Neuron (in vitro differentiated cells): ENCODE results near the gene KCNK10.

Experiments
- H2AFZ ChIP-seq: one replicate; pipeline ENCODE4 v1.6.1; 2013; ENCODE audit warnings: low read depth, mild to moderate bottlenecking, inconsistent platforms, low read length, moderate library complexity
- H3K27me3 ChIP-seq: one replicate; pipeline ENCODE4 v1.6.1; 2013; ENCODE audit warnings: low read length; ENCODE audit not compliant: insufficient read depth
- H3K36me3 ChIP-seq: one replicate; pipeline ENCODE4 v1.6.1; 2013; ENCODE audit warnings: low read length; ENCODE audit not compliant: insufficient read depth
- H3K4me1 ChIP-seq: one replicate; pipeline ENCODE4 v1.6.1; 2013; ENCODE audit warnings: low read length; ENCODE audit not compliant: insufficient read depth
- H3K4me3 ChIP-seq: 2 replicates; pipeline ENCODE4 v1.5.1; 2013; ENCODE audit warnings: mild to moderate bottlenecking, low read length, moderate library complexity
- H3K9me3 ChIP-seq: one replicate; pipeline ENCODE4 v1.6.1; 2013; ENCODE audit warnings: low read length

The KCNK10 gene

GRCh38 chr14:88249266-88249665 lies 73.8 kb downstream of the KCNK10 start:
- Histone ChIP-seq H3K36me3 (no peaks in the 10 kb centered on the region), H3K4me1 (peaks cover 8% of the 10 kb centered on the region), H2AFZ (no peak overlapping the region), H3K27me3 (no peaks in the 10 kb centered on the region), H3K4me3 (no peak overlapping the region), H3K9me3 (peaks cover 2% of the 10 kb centered on the region)

DNA sequence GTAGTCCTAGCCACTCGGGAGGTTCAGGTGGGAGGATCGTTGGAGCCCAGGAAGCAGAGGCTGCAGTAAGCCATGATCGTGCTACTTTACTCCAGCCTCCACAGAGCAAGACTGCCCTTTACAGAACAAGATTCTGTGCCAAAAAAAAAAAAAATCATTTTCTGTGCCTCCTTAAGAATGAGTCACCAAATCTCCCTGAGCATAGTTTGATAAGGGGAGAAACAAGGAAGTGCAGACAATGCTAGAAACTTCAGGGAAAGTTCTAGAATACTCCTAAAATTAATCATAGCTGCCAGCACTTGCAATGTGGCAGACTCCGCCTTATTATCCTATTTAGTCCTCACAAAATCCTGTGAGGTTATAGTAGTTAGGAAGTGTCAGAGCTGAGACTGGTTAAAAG lies 74.5 kb downstream of the KCNK10 start:
- Histone ChIP-seq H3K36me3 (no peaks in the 10 kb centered on the region), H3K4me3 (no peak overlapping the region), H3K4me1 (peaks cover 8% of the 10 kb centered on the region)

DNA sequence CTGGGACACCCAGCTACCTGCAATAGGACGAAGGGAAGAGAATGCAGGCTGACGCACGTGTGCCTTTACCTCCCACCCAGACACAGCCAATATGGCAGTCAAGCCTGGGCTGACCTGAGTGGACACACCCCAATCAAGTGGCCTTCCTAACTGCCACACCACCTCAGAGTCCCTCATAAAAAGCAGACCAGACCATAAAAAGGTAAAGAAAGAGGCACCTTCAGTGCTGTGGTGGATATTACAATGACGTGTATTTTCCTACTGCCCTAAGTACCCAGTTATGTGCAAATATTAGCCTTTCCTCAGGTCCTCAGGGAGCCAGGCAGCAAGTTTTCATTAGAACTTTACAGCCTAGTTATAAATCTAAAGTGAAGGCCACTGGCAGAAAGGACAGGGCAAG lies 75.8 kb downstream of the KCNK10 start:
- Histone ChIP-seq H3K4me3 (no peak overlapping the region), H3K9me3 (peaks cover 2% of the 10 kb centered on the region), H2AFZ (no peak overlapping the region), H3K36me3 (peaks cover 7% of the 10 kb centered on the region), H3K4me1 (peaks cover under 1% of the 10 kb centered on the region), H3K27me3 (no peaks in the 10 kb centered on the region)

More for the DNA sequence above, 74.5 kb downstream of the KCNK10 start:
- H3K9me3 ChIP-seq: peaks cover 2% of the 10 kb centered on the region
- H3K27me3 ChIP-seq: no peaks in the 10 kb centered on the region
- H2AFZ ChIP-seq: no peak overlapping the region

DNA sequence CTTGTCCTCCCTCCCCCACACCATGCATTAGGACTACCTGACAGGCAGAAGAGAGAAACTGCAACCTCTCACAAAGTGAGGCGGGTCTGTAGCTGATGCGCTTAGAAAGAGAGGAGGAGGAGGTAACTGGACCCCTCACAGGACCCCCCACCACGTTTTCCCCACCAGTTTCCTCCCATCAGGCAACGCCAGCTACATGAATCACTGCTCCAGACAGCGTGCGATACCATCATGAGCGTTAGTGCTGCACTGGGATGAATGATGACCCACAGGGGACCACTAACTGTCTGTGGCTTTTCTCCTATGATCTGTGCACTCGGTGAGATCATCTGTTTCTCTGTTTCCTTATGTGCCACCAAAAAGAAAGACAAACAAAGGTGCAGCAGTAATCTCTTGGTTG lies 77.7 kb downstream of the KCNK10 start:
- Histone ChIP-seq H3K27me3 (no peaks in the 10 kb centered on the region), H3K4me3 (no peak overlapping the region), H3K4me1 (no peaks in the 10 kb centered on the region), H2AFZ (no peak overlapping the region), H3K9me3 (peaks cover 4% of the 10 kb centered on the region), H3K36me3 (peaks cover 17% of the 10 kb centered on the region)

- peaks cover 26% of the 10 kb centered on the region for H3K36me3 ChIP-seq
- no peaks in the 10 kb centered on the region for H3K4me1 ChIP-seq
- H3K9me3 ChIP-seq: peaks cover 4% of the 10 kb centered on the region
- H3K27me3 ChIP-seq: no peaks in the 10 kb centered on the region
- no peak overlapping the region for H2AFZ ChIP-seq
- H3K4me3 ChIP-seq: no peak overlapping the region
Measured at GRCh38 chr14:88243946-88244345, 79.1 kb downstream of the KCNK10 start.

DNA sequence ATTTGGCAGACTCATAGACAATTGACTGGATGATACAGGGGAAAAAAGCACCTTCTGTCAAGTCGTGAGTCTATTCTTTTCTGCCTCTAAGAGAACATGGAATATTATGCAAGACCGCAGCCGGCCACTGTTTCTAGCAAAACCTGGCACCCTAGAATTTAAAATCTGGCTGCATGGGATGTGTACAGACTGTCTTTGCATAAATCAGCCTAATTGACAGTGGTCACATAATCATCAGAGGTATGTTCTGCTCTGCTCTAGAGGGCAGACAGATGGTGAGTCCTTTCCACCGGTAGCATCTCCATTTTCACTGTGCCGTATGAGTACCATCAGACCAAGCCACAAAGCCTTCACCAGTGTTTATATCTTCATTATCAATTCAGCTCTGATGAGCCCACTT lies 80.6 kb downstream of the KCNK10 start:
- H3K9me3 ChIP-seq: peaks cover 4% of the 10 kb centered on the region
- no peaks in the 10 kb centered on the region for H3K27me3 ChIP-seq
- peaks cover 37% of the 10 kb centered on the region for H3K36me3 ChIP-seq
- no peak overlapping the region for H2AFZ ChIP-seq
- no peak overlapping the region for H3K4me3 ChIP-seq
- no peaks in the 10 kb centered on the region for H3K4me1 ChIP-seq

- no peak overlapping the region for H2AFZ ChIP-seq
- peaks cover 2% of the 10 kb centered on the region for H3K9me3 ChIP-seq
- no peak overlapping the region for H3K4me3 ChIP-seq
- no peaks in the 10 kb centered on the region for H3K27me3 ChIP-seq
- H3K36me3 ChIP-seq: peaks cover 43% of the 10 kb centered on the region
- H3K4me1 ChIP-seq: no peaks in the 10 kb centered on the region
Measured at GRCh38 chr14:88241810-88242209, 81.3 kb downstream of the KCNK10 start.

DNA sequence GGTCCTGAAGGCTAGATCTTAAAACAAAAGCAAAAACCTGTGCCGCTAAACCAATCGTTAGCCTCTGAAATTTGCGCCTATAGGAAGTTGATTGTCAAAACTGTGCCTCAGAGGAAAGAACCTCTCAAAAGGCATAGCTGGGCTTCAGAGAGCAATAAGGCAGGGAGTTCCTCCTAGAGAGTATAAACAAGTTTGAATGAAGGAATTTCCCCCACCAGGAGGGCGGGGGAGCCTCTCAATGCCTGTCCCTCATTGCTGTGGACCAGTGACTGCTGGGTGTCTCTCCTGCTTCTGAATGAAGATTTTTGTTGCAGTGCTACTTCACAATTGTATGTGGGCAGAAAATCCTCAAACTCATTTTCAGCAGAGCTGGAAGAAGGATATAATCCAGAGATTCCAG lies 88.6 kb downstream of the KCNK10 start:
- Histone ChIP-seq H3K36me3 (peaks cover 28% of the 10 kb centered on the region), H3K27me3 (no peaks in the 10 kb centered on the region), H3K9me3 (peaks cover 8% of the 10 kb centered on the region), H2AFZ (no peak overlapping the region), H3K4me1 (peaks cover 15% of the 10 kb centered on the region), H3K4me3 (no peak overlapping the region)

GRCh38 chr14:88233915-88234314 lies 89.2 kb downstream of the KCNK10 start:
- H3K4me1 ChIP-seq: peaks cover 15% of the 10 kb centered on the region
- H3K36me3 ChIP-seq: peaks cover 23% of the 10 kb centered on the region
- no peak overlapping the region for H3K4me3 ChIP-seq
- no peak overlapping the region for H2AFZ ChIP-seq
- no peaks in the 10 kb centered on the region for H3K27me3 ChIP-seq
- H3K9me3 ChIP-seq: peaks cover 8% of the 10 kb centered on the region

DNA sequence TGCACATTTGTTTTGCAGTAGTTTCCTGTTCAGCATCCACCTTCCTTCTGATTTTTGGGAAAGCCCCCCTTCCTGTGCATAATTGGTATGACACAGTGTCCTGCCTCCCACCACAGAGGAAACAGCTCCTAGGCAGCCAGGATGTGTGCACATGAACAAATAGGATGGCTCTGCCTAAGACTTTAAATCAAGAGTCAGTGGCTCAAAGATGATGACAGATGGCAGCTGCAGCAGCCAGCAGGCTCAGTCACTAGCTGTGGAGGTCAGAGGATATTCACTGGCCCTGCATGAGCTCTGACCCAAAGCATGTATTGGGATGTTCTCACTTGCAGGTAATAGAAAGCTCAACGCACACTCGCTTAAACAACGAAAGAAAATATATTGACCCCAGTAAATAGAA lies 90.3 kb downstream of the KCNK10 start:
- Histone ChIP-seq H3K4me1 (peaks cover 15% of the 10 kb centered on the region), H3K36me3 (peaks cover 14% of the 10 kb centered on the region), H2AFZ (no peak overlapping the region), H3K9me3 (peaks cover 8% of the 10 kb centered on the region), H3K27me3 (no peaks in the 10 kb centered on the region), H3K4me3 (no peak overlapping the region)

DNA sequence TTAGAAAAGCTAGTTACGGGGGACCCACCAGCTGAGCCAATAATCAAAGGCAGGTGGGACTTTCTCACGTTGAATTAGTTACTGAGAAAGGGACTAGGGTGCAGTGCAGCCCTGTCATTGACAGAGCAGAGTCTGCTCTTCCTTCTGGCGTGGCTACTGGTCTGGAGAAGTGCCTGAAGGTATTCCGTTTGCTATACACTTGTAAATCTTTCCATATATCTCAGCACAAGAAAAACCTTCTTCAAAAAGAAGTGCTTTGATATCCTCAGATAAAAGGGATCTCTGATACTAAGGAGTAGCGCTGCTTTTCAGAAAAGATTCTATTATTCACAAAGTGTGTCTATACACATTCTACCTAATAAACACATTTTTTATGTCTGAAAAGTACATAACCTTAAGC lies 91.5 kb downstream of the KCNK10 start:
- Histone ChIP-seq H3K4me3 (no peak overlapping the region), H2AFZ (no peak overlapping the region), H3K36me3 (peaks cover 7% of the 10 kb centered on the region), H3K27me3 (no peaks in the 10 kb centered on the region), H3K4me1 (peaks cover 15% of the 10 kb centered on the region), H3K9me3 (peaks cover 8% of the 10 kb centered on the region)

- no peaks in the 10 kb centered on the region for H3K9me3 ChIP-seq
- no peak overlapping the region for H2AFZ ChIP-seq
- H3K4me3 ChIP-seq: no peak overlapping the region
- H3K4me1 ChIP-seq: peaks cover 19% of the 10 kb centered on the region
- H3K27me3 ChIP-seq: no peaks in the 10 kb centered on the region
- H3K36me3 ChIP-seq: peaks cover 7% of the 10 kb centered on the region
Measured at GRCh38 chr14:88229428-88229827, 93.6 kb downstream of the KCNK10 start.

DNA sequence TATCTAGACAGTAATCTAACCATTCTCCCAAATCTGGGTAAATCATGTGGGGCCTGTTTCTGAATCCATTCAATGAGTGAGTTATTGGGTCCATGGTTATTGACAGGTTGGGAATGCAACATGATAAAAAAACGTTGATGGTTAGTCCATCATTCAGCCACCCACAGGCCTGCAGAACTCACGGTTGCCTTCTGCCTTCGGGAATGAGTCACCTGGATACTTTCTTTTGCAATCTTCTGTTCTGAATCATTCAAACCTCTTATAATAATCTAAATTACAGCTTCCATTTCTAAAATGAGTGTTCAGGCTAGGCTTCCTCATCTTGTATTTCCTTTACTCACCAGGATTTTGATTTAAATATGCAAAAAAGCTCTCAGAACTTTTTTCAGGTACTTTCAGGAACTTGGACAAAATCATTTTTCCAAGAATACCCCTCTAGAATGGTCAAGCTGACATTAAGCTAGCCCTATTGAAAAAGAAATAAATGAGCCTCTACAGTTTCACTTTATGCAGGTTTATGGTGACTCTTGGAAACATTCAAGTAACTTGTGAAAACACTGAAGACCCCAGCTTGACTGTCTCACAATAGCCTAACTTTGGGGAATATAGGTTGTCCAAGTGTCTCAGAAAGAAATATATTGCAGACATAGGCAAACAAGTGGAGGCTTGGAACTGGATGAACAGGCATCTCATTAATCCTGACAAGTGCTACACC lies 94.4 kb downstream of the KCNK10 start:
- Histone ChIP-seq H3K4me3 (no peak overlapping the region), H3K9me3 (peaks cover 3% of the 10 kb centered on the region), H3K27me3 (no peaks in the 10 kb centered on the region), H3K36me3 (peaks cover 10% of the 10 kb centered on the region), H3K4me1 (peaks cover 19% of the 10 kb centered on the region), H2AFZ (no peak overlapping the region)

DNA sequence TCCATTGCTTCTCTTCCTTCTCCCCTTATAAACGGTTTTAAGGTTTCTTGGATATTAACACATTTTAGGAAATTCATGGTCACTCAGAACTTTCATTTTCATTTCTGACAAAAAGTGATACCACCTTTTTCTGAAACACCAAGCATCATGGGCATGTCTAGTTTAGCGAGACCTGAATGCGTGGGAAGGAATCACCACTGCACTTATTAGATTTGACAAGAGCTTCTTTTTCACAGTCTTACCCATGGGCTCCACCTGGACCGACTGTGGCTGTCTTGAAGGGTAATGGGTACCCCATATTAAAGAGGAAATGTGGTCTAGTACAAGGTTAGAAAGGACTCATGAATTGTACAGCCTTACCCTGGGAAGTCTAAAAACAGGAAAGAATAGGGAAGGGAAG lies 95.4 kb downstream of the KCNK10 start:
- Histone ChIP-seq H3K27me3 (no peaks in the 10 kb centered on the region), H3K4me1 (peaks cover 11% of the 10 kb centered on the region), H3K4me3 (no peak overlapping the region), H3K9me3 (peaks cover 12% of the 10 kb centered on the region), H2AFZ (no peak overlapping the region), H3K36me3 (peaks cover 18% of the 10 kb centered on the region)
